GM12872 (cell line): ENCODE measurements around the gene IRX5.

Experiments used
- CTCF ChIP-seq: IDR thresholded peaks from 3 replicates; pipeline ENCODE4 v1.5.1; 2011; ENCODE audit warnings: low read depth, mild to moderate bottlenecking, low read length, moderate library complexity; ENCODE audit not compliant: insufficient read depth

The IRX5 gene

GRCh38 chr16:54936201-54936978 is 5.7 kb downstream of the IRX5 start:
- no peak for TF ChIP-seq CTCF

GRCh38 chr16:54936979-54937670 is 6.5 kb downstream of the IRX5 start:
- TF ChIP-seq CTCF = peak; percentile 49; the same call in 2 of the 3 replicates

GRCh38 chr16:54937671-54938211 is 7.1 kb downstream of the IRX5 start:
- no peak for TF ChIP-seq CTCF

- no peak for TF ChIP-seq CTCF
Measured at GRCh38 chr16:54938212-54939028, 7.8 kb downstream of the IRX5 start.

- TF ChIP-seq CTCF = no peak
Measured at GRCh38 chr16:54939029-54939346, 8.3 kb downstream of the IRX5 start.

GRCh38 chr16:54939510-54940278 is 9.0 kb downstream of the IRX5 start:
- TF ChIP-seq CTCF = no peak
